GM19468 (cell line): ENCODE data around the gene PTPRN.

ENCODE experiments used
- ATAC-seq: cut with Tn5 transposase; IDR thresholded peaks from one replicate; pipeline ENCODE4 v1.9.1; 2021; ENCODE audit warnings: mild to moderate bottlenecking, moderate library complexity, moderate number of reproducible peaks; ENCODE audit not compliant: unreplicated experiment; ENCODE audit errors: extremely low read depth

PTPRN gene

GRCh38 chr2:219308142-219309101 lies 779 bp downstream of the PTPRN start:
- ATAC-seq: no peak

GRCh38 chr2:219306047-219306446 lies 3.2 kb downstream of the PTPRN start:
- ATAC-seq: no peak

GRCh38 chr2:219304223-219304622 lies 5.0 kb downstream of the PTPRN start:
- ATAC-seq: no peak

GRCh38 chr2:219302412-219302968 lies 6.7 kb downstream of the PTPRN start:
- ATAC-seq: no peak

- no peak for ATAC-seq
Observed at GRCh38 chr2:219300022-219300421, 9.2 kb downstream of the PTPRN start.

- no peak for ATAC-seq
Observed at GRCh38 chr2:219299372-219299760, 9.8 kb downstream of the PTPRN start.

GRCh38 chr2:219298759-219299371 lies 10.3 kb downstream of the PTPRN start:
- no peak for ATAC-seq

- ATAC-seq: no peak
Observed at GRCh38 chr2:219297766-219298456, 11.3 kb downstream of the PTPRN start.

GRCh38 chr2:219296631-219297391 lies 12.4 kb downstream of the PTPRN start:
- no peak for ATAC-seq

- ATAC-seq: no peak
Observed at GRCh38 chr2:219296142-219296541, 13.1 kb downstream of the PTPRN start.

- ATAC-seq: peak; percentile 59
Observed at GRCh38 chr2:219294356-219295351, 14.5 kb downstream of the PTPRN start.

GRCh38 chr2:219293736-219294231 lies 15.4 kb downstream of the PTPRN start:
- no peak for ATAC-seq

- ATAC-seq: no peak
Observed at GRCh38 chr2:219292616-219293015, 16.6 kb downstream of the PTPRN start.

- no peak for ATAC-seq
Observed at GRCh38 chr2:219291910-219292490, 17.2 kb downstream of the PTPRN start.

GRCh38 chr2:219291394-219291793 lies 17.8 kb downstream of the PTPRN start:
- no peak for ATAC-seq

GRCh38 chr2:219290381-219291171 lies 18.6 kb downstream of the PTPRN start:
- no peak for ATAC-seq
